Neuronal stem cell (in vitro differentiated cells): Measurements from ENCODE around the gene CCDC8.

ENCODE experiments used
- DNase-seq: peaks from one replicate; pipeline ENCODE4 v3.0.0-alpha.2; 2013; ENCODE audit warnings: low spot score
- H2AFZ ChIP-seq: one replicate; pipeline ENCODE4 v1.6.1; 2013; ENCODE audit warnings: mild to moderate bottlenecking, low read length, inconsistent platforms
- H2AK5ac ChIP-seq: 2 replicates; pipeline ENCODE4 v1.6.1; 2013; ENCODE audit warnings: low read depth, mild to moderate bottlenecking, inconsistent platforms, low read length, moderate library complexity, mixed read lengths
- H2BK120ac ChIP-seq: 2 replicates; pipeline ENCODE4 v1.6.1; 2013; ENCODE audit warnings: low read depth, mild to moderate bottlenecking, inconsistent platforms, low read length, moderate library complexity, mixed read lengths
- H2BK12ac ChIP-seq: one replicate; pipeline ENCODE4 v1.6.1; 2013; ENCODE audit warnings: low read length, inconsistent platforms
- H2BK15ac ChIP-seq: 2 replicates; pipeline ENCODE4 v1.6.1; 2013; ENCODE audit warnings: mild to moderate bottlenecking, low read length, inconsistent platforms, mixed read lengths
- H2BK5ac ChIP-seq: one replicate; pipeline ENCODE4 v1.6.1; 2013; ENCODE audit warnings: inconsistent platforms, mild to moderate bottlenecking, low read length, moderate library complexity
- H3K14ac ChIP-seq: one replicate; pipeline ENCODE4 v1.6.1; 2013; ENCODE audit warnings: low read length, inconsistent platforms
- H3K18ac ChIP-seq: 2 replicates; pipeline ENCODE4 v1.6.1; 2013; ENCODE audit warnings: low read length, inconsistent platforms
- H3K23ac ChIP-seq: 2 replicates; pipeline ENCODE4 v1.6.1; 2013; ENCODE audit warnings: low read depth, mild to moderate bottlenecking, mixed read lengths, low read length, inconsistent platforms; ENCODE audit not compliant: poor library complexity
- H3K27ac ChIP-seq: replicated peaks from 3 replicates; pipeline ENCODE4 v1.5.1; 2013; ENCODE audit warnings: low read length, inconsistent platforms
- H3K27me3 ChIP-seq, 3 experiments: 2 replicates each; pipeline ENCODE4 v1.6.1; 2013; ENCODE audit warnings: low read length in 3 of 3, mild to moderate bottlenecking in 2 of 3, inconsistent platforms in 1 of 3, low read depth in 1 of 3, mixed read lengths in 1 of 3, moderate library complexity in 1 of 3; ENCODE audit not compliant: control insufficient read depth in 3 of 3, insufficient read depth in 3 of 3
- H3K36me3 ChIP-seq, 2 donors: replicated peaks in 1 of 2; 2 replicates each; pipeline ENCODE4 v1.6.1; 2013; ENCODE audit warnings: low read length in 2 of 2; ENCODE audit not compliant: control insufficient read depth in 2 of 2, insufficient read depth in 2 of 2
- H3K4ac ChIP-seq: 2 replicates; pipeline ENCODE4 v1.6.1; 2013; ENCODE audit warnings: inconsistent platforms, mild to moderate bottlenecking, low read length, moderate library complexity
- H3K4me1 ChIP-seq, 2 donors: 1 replicate in 1 of 2; 2 replicates in 1 of 2; pipeline ENCODE4 v1.6.1; 2013; ENCODE audit warnings: low read length in 2 of 2, low read depth in 1 of 2; ENCODE audit not compliant: control insufficient read depth in 2 of 2, insufficient read depth in 1 of 2
- H3K4me2 ChIP-seq: one replicate; pipeline ENCODE4 v1.6.1; 2013; ENCODE audit warnings: mild to moderate bottlenecking, low read length, inconsistent platforms; ENCODE audit not compliant: insufficient read depth, poor library complexity, severe bottlenecking
- H3K4me3 ChIP-seq, 2 donors: 2 replicates each; pipeline ENCODE4 v1.5.1; 2013; ENCODE audit warnings: low read length in 2 of 2, mild to moderate bottlenecking in 2 of 2, inconsistent platforms in 1 of 2, moderate library complexity in 1 of 2
- H3K79me1 ChIP-seq: one replicate; pipeline ENCODE4 v1.6.1; 2013; ENCODE audit warnings: low read depth, mild to moderate bottlenecking, inconsistent platforms, low read length, moderate library complexity
- H3K9ac ChIP-seq: one replicate; pipeline ENCODE4 v1.6.1; 2013; ENCODE audit warnings: mild to moderate bottlenecking, low read depth, low read length, inconsistent platforms; ENCODE audit not compliant: poor library complexity
- H3K9me3 ChIP-seq, 2 donors: replicated peaks in 1 of 2; 2 replicates each; pipeline versions ENCODE3 to v1.6.1; 2013; ENCODE audit warnings: low read length in 2 of 2, mild to moderate bottlenecking in 2 of 2, inconsistent platforms in 1 of 2, low read depth in 1 of 2, mixed read lengths in 1 of 2, moderate library complexity in 1 of 2; ENCODE audit not compliant: control insufficient read depth in 2 of 2, insufficient read depth in 1 of 2
- H4K8ac ChIP-seq: one replicate; pipeline ENCODE4 v1.6.1; 2013; ENCODE audit warnings: low read depth, mild to moderate bottlenecking, inconsistent platforms, low read length, moderate library complexity
- H4K91ac ChIP-seq: one replicate; pipeline ENCODE4 v1.6.1; 2013; ENCODE audit warnings: low read length, low read depth, mild to moderate bottlenecking, inconsistent platforms; ENCODE audit not compliant: poor library complexity
- WGBS, 2 donors: extraction: QIAGEN DNeasy Blood & Tissue Kit; methylation state at CpG; one replicate each; pipeline ENCODE4 v1.1.7; 2013; ENCODE audit warnings: missing lambda C conversion rate in 2 of 2, mixed read lengths in 1 of 2; ENCODE audit not compliant: insufficient read length in 2 of 2, insufficient replicate concordance in 1 of 2; ENCODE audit errors: extremely low coverage in 2 of 2; 5-methylcytosine and 5-hydroxymethylcytosine counted together

CCDC8 gene

GRCh38 chr19:46427518-46428045, 14.2 kb upstream of the CCDC8 start:
- peak overlapping the region; percentile 38 for H2BK15ac ChIP-seq
- no peak overlapping the region for H4K8ac ChIP-seq
- H3K18ac ChIP-seq: no peak overlapping the region
- no peak overlapping the region for H3K4me2 ChIP-seq
- H3K9ac ChIP-seq: no peak overlapping the region
- no peak overlapping the region for H2AFZ ChIP-seq
- H3K23ac ChIP-seq: no peak overlapping the region
- H3K9me3 ChIP-seq: no peaks in the 10 kb centered on the region
- no peak overlapping the region for H4K91ac ChIP-seq
- no CpG with 5 or more reads among the region's 17 CpGs for WGBS, 2 donors
- H3K4me1 ChIP-seq: peaks cover 9 to 29% of the 10 kb centered on the region in 2 donors
- H2BK5ac ChIP-seq: no peak overlapping the region
- no peak overlapping the region for H3K27ac ChIP-seq
- H3K4me3 ChIP-seq: peak overlapping the region in 1 of 2 donors; percentile 62
- H2BK120ac ChIP-seq: no peak overlapping the region
- H3K4ac ChIP-seq: no peak overlapping the region
- peak overlapping the region; percentile 47 for H2AK5ac ChIP-seq
- no peak for DNase-seq
- no peaks in the 10 kb centered on the region for H3K36me3 ChIP-seq
- H2BK12ac ChIP-seq: no peak overlapping the region
- peaks cover 0 to 12% (median 0%) of the 10 kb centered on the region in 3 experiments for H3K27me3 ChIP-seq
- no peak overlapping the region for H3K14ac ChIP-seq
- H3K79me1 ChIP-seq: no peaks in the 10 kb centered on the region

- Histone ChIP-seq H3K27me3 (peaks cover 0 to 12% (median 0%) of the 10 kb centered on the region in 3 experiments), H2BK5ac (no peak overlapping the region), H3K4me2 (peak overlapping the region; percentile 95), H3K4me3 (peak overlapping the region; percentile 38 to 92), H3K4ac (no peak overlapping the region), H3K14ac (no peak overlapping the region), H2AK5ac (no peak overlapping the region), H3K27ac (no peak overlapping the region), H4K8ac (no peak overlapping the region), H2BK15ac (no peak overlapping the region), H3K79me1 (no peaks in the 10 kb centered on the region), H3K36me3 (no peaks in the 10 kb centered on the region), H3K4me1 (peaks cover 9 to 29% of the 10 kb centered on the region in 2 donors), H2BK120ac (no peak overlapping the region), H3K9me3 (no peaks in the 10 kb centered on the region), H2BK12ac (no peak overlapping the region), H3K9ac (peak overlapping the region; percentile 89), H3K23ac (no peak overlapping the region), H2AFZ (peak overlapping the region; percentile 82), H4K91ac (no peak overlapping the region), H3K18ac (peak overlapping the region; percentile 91)
- WGBS, 2 donors: no CpG with 5 or more reads among the region's 32 CpGs
- DNase-seq: peak; percentile 88
Measured at GRCh38 chr19:46426506-46427162, 13.3 kb upstream of the CCDC8 start.

GRCh38 chr19:46426035-46426505, 12.7 kb upstream of the CCDC8 start:
- no peak overlapping the region for H3K27ac ChIP-seq
- peak overlapping the region; percentile 89 for H3K9ac ChIP-seq
- H3K4ac ChIP-seq: no peak overlapping the region

GRCh38 chr19:46423188-46423587, 9.8 kb upstream of the CCDC8 start:
- Histone ChIP-seq H3K27me3 (peaks cover 0 to 8% (median 0%) of the 10 kb centered on the region in 3 experiments), H2BK12ac (no peak overlapping the region), H4K8ac (no peak overlapping the region), H3K4ac (no peak overlapping the region), H3K4me1 (peaks cover 4 to 20% of the 10 kb centered on the region in 2 donors), H3K79me1 (no peaks in the 10 kb centered on the region), H3K27ac (no peak overlapping the region), H2BK15ac (no peak overlapping the region), H2AFZ (no peak overlapping the region), H2BK5ac (no peak overlapping the region), H3K23ac (no peak overlapping the region), H3K36me3 (no peaks in the 10 kb centered on the region), H3K18ac (no peak overlapping the region), H4K91ac (no peak overlapping the region), H3K9me3 (no peaks in the 10 kb centered on the region), H2BK120ac (no peak overlapping the region), H3K4me3 (no peak overlapping the region), H3K9ac (no peak overlapping the region), H3K14ac (no peak overlapping the region), H2AK5ac (no peak overlapping the region), H3K4me2 (no peak overlapping the region)
- no CpG with 5 or more reads among the region's 5 CpGs for WGBS, 2 donors
- DNase-seq: no peak

More at GRCh38 chr19:46426035-46426505, 12.7 kb upstream of the CCDC8 start:
- Histone ChIP-seq H3K27me3 (peaks cover 0 to 12% (median 0%) of the 10 kb centered on the region in 3 experiments), H2BK12ac (no peak overlapping the region), H3K23ac (no peak overlapping the region), H3K36me3 (no peaks in the 10 kb centered on the region), H3K4me2 (peak overlapping the region; percentile 95), H3K18ac (peak overlapping the region; percentile 91), H2BK5ac (no peak overlapping the region), H2BK120ac (no peak overlapping the region), H3K14ac (no peak overlapping the region), H3K79me1 (no peaks in the 10 kb centered on the region), H3K4me1 (peaks cover 9 to 29% of the 10 kb centered on the region in 2 donors), H4K8ac (no peak overlapping the region), H2BK15ac (no peak overlapping the region), H3K9me3 (no peaks in the 10 kb centered on the region), H2AK5ac (no peak overlapping the region), H3K4me3 (peak overlapping the region; percentile 38 to 92), H4K91ac (no peak overlapping the region), H2AFZ (peak overlapping the region; percentile 82)
- WGBS, 2 donors: no CpG with 5 or more reads among the region's 10 CpGs
- no peak for DNase-seq
